Esophagus squamous epithelium (tissue), 4 donors: ENCODE results near the gene ZC3H7B.

Source experiments
- POLR2A ChIP-seq, 4 donors: fragments of 450-650 bp; IDR thresholded peaks; one replicate each; pipeline ENCODE4 v1.6.1; 2017; ENCODE audit warnings: antibody characterized with exemption in 4 of 4, mild to moderate bottlenecking in 4 of 4, moderate library complexity in 3 of 4
- TF ChIP-seq, protein P1 (sequence below), 6 experiments: fragments of 450-650 bp in 4 of 6; fragments of 200-600 bp in 2 of 6; sonication (generic) in 2 of 6; IDR thresholded peaks; one replicate each; pipeline ENCODE4 v1.5.1; 2016 to 2019; ENCODE audit warnings: antibody characterized with exemption in 6 of 6, mild to moderate bottlenecking in 4 of 6, moderate library complexity in 4 of 6

DNA sequence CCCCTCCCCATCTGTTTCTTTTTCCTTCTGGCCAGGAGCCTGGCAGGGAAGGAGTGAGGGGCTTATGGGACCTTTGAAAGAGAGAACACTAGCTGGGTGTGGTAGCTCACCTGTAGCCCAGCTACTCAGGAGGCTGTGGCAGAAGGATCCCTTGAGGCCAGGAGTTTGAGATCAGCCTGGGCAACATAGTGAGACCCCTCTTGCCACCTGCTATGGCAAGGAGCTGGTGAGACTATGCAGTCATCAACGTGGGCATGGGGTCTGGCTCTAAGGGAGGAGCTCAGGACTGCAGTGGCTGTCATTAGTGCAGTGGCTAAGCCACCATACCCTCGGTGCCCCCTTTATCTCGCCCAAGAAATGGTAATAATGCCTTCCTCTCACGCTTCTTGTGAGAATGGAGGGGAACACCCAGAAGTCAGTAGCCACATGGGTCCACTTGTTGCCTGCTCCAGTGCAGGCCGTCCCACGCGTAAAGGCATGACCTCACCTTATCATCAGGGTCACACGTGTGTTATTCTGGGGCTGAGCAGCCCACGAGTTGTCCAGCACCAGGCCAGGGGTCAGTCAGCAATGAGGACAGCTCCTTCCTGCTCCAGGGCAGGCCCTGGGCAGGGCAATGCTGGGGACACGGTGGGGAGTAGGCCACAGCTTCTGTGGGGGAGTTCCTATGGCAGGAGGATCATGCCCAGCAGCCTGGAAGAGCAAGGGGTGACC lies 52.7 kb downstream of the ZC3H7B start:
- TF ChIP-seq, protein P1, sequence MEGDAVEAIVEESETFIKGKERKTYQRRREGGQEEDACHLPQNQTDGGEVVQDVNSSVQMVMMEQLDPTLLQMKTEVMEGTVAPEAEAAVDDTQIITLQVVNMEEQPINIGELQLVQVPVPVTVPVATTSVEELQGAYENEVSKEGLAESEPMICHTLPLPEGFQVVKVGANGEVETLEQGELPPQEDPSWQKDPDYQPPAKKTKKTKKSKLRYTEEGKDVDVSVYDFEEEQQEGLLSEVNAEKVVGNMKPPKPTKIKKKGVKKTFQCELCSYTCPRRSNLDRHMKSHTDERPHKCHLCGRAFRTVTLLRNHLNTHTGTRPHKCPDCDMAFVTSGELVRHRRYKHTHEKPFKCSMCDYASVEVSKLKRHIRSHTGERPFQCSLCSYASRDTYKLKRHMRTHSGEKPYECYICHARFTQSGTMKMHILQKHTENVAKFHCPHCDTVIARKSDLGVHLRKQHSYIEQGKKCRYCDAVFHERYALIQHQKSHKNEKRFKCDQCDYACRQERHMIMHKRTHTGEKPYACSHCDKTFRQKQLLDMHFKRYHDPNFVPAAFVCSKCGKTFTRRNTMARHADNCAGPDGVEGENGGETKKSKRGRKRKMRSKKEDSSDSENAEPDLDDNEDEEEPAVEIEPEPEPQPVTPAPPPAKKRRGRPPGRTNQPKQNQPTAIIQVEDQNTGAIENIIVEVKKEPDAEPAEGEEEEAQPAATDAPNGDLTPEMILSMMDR (IDR thresholded peaks at IDR 0.05) = no peak
- no peak for TF ChIP-seq POLR2A (IDR thresholded peaks at IDR 0.05)
